IMR-90 (cell line): ENCODE measurements around the gene ADAMTSL4. TPM values are rescaled to one million over a fixed set of nuclear protein-coding genes. Genes with fewer than 3 reads are reported as not detected.
A peak's percentile ranks its signal among the peaks of the same experiment; 100 is the strongest.

ENCODE experiments used
- ATAC-seq: fragments of 200-7000 bp; cut with Tn5 transposase; 2 replicates; pipeline ENCODE4 v1.9.1; 2020; ENCODE audit warnings: low read depth, mild to moderate bottlenecking, moderate library complexity
- BruUV-seq: library from RNA; stranded (reverse); fragments of 400-500 nt; replicated peaks from 2 replicates; lab custom pipeline; 2021; lab: Mats Ljungman, UMichigan
- CTCF ChIA-PET: fragments of 300-600 bp; formaldehyde crosslinking; extraction: SDS; loops from one replicate; lab custom pipeline; 2021; ENCODE audit warnings: antibody characterized with exemption; lab: Yijun Ruan, JAX
- POLR2A ChIA-PET: fragments of 300-600 bp; sonication (Branson Sonifier 250); formaldehyde crosslinking; loops from one replicate; lab custom pipeline; 2022; ENCODE audit warnings: antibody characterized with exemption; ENCODE audit not compliant: unreplicated experiment; lab: Charles Lee
- DNase-seq: peaks from one replicate; pipeline ENCODE4 v3.0.0; 2013
- H2AFZ ChIP-seq: replicated peaks from 2 replicates; pipeline ENCODE3; 2013; ENCODE audit warnings: low read length, mild to moderate bottlenecking; ENCODE audit not compliant: poor library complexity
- H2AK5ac ChIP-seq: 2 replicates; pipeline ENCODE4 v1.6.1; 2013; ENCODE audit warnings: low read depth, low read length, inconsistent platforms
- H2AK9ac ChIP-seq: replicated peaks from 2 replicates; pipeline ENCODE3; 2013; ENCODE audit warnings: mild to moderate bottlenecking, low read depth, low read length, moderate library complexity; ENCODE audit not compliant: poor library complexity
- H2BK120ac ChIP-seq: 2 replicates; pipeline ENCODE4 v1.6.1; 2013; ENCODE audit warnings: low read depth, low read length, inconsistent platforms
- H2BK15ac ChIP-seq: 3 replicates; pipeline ENCODE4 v1.6.1; 2013; ENCODE audit warnings: low read depth, low read length, inconsistent platforms
- H2BK20ac ChIP-seq: 2 replicates; pipeline ENCODE4 v1.6.1; 2013; ENCODE audit warnings: low read depth, mild to moderate bottlenecking, inconsistent platforms, low read length, moderate library complexity
- H2BK5ac ChIP-seq: 2 replicates; pipeline ENCODE4 v1.6.1; 2013; ENCODE audit warnings: mild to moderate bottlenecking, low read depth, low read length, inconsistent platforms; ENCODE audit not compliant: poor library complexity, severe bottlenecking
- H3K14ac ChIP-seq: replicated peaks from 2 replicates; pipeline ENCODE4 v1.6.1; 2013; ENCODE audit warnings: low read depth, low read length, inconsistent platforms
- H3K18ac ChIP-seq: 2 replicates; pipeline ENCODE4 v1.6.1; 2013; ENCODE audit warnings: low read depth, low read length, control low read depth
- H3K23ac ChIP-seq: 2 replicates; pipeline ENCODE4 v1.6.1; 2013; ENCODE audit warnings: low read depth, low read length, inconsistent platforms
- H3K27ac ChIP-seq: 2 replicates; pipeline ENCODE4 v1.5.1; 2013; ENCODE audit warnings: mild to moderate bottlenecking, control low read depth, low read length; ENCODE audit not compliant: insufficient read depth
- H3K27me3 ChIP-seq: 2 replicates; pipeline ENCODE4 v1.6.1; 2013; ENCODE audit warnings: low read length; ENCODE audit not compliant: control insufficient read depth, insufficient read depth
- H3K36me3 ChIP-seq: 2 replicates; pipeline ENCODE4 v1.6.1; 2013; ENCODE audit warnings: low read length, mixed read lengths; ENCODE audit not compliant: control insufficient read depth, insufficient read depth
- H3K4ac ChIP-seq: 2 replicates; pipeline ENCODE4 v1.6.1; 2013; ENCODE audit warnings: low read depth, low read length, inconsistent platforms
- H3K4me1 ChIP-seq: 2 replicates; pipeline ENCODE4 v1.6.1; 2013; ENCODE audit warnings: low read length, mixed read lengths; ENCODE audit not compliant: control insufficient read depth, insufficient read depth
- H3K4me2 ChIP-seq: 2 replicates; pipeline ENCODE4 v1.6.1; 2013; ENCODE audit warnings: low read depth, mild to moderate bottlenecking, control low read depth, low read length, moderate library complexity
- H3K4me3 ChIP-seq: 2 replicates; pipeline ENCODE4 v1.5.1; 2013; ENCODE audit warnings: low read depth, mild to moderate bottlenecking, control low read depth, low read length, moderate library complexity; ENCODE audit not compliant: insufficient read depth
- H3K56ac ChIP-seq: 2 replicates; pipeline ENCODE4 v1.6.1; 2013; ENCODE audit warnings: low read length, inconsistent platforms; ENCODE audit not compliant: insufficient read depth; ENCODE audit errors: extremely low read depth
- H3K79me1 ChIP-seq, 2 experiments: 2 replicates each; pipeline ENCODE4 v1.6.1; 2013; ENCODE audit warnings: low read length in 2 of 2, inconsistent platforms in 1 of 2, low read depth in 1 of 2
- H3K9ac ChIP-seq: 2 replicates; pipeline ENCODE4 v1.6.1; 2013; ENCODE audit warnings: low read depth, low read length, control low read depth
- H3K9me1 ChIP-seq: 2 replicates; pipeline ENCODE4 v1.6.1; 2013; ENCODE audit warnings: low read length, inconsistent platforms; ENCODE audit not compliant: insufficient read depth
- H3K9me3 ChIP-seq: 2 replicates; pipeline ENCODE4 v1.6.1; 2013; ENCODE audit warnings: low read length; ENCODE audit not compliant: control insufficient read depth, insufficient read depth
- H4K20me1 ChIP-seq: 2 replicates; pipeline ENCODE4 v1.6.1; 2013; ENCODE audit warnings: low read length, inconsistent platforms; ENCODE audit not compliant: insufficient read depth
- H4K5ac ChIP-seq: 2 replicates; pipeline ENCODE4 v1.6.1; 2013; ENCODE audit warnings: mild to moderate bottlenecking, low read depth, low read length, control low read depth
- H4K8ac ChIP-seq, 2 experiments: 2 replicates each; pipeline ENCODE4 v1.6.1; 2013; ENCODE audit warnings: low read depth in 2 of 2, low read length in 2 of 2, control low read depth in 1 of 2, inconsistent platforms in 1 of 2
- H4K91ac ChIP-seq: 2 replicates; pipeline ENCODE4 v1.6.1; 2013; ENCODE audit warnings: low read depth, low read length, inconsistent platforms; ENCODE audit not compliant: insufficient read depth
- BHLHE40 ChIP-seq: fragments of 150-350 bp; IDR thresholded peaks from 2 replicates; pipeline ENCODE4 v1.6.1; 2016; ENCODE audit warnings: mild to moderate bottlenecking, low read depth, low read length
- CEBPB ChIP-seq: IDR thresholded peaks from 2 replicates; pipeline ENCODE4 v1.6.1; 2012; ENCODE audit warnings: low read depth, low read length, improper control_type of control experiment
- CHD1 ChIP-seq: IDR thresholded peaks from 2 replicates; pipeline ENCODE4 v1.6.1; 2012; ENCODE audit warnings: low read depth, low read length, improper control_type of control experiment
- CTCF ChIP-seq: conservative IDR thresholded peaks from 2 replicates; pipeline ENCODE4 v1.5.1; 2012; ENCODE audit warnings: mild to moderate bottlenecking, low read depth, low read length, improper control_type of control experiment
- ELK1 ChIP-seq: fragments of 150-350 bp; IDR thresholded peaks from 2 replicates; pipeline ENCODE4 v1.6.1; 2016; ENCODE audit warnings: low read depth, mild to moderate bottlenecking, low read length, moderate library complexity, borderline replicate concordance
- FOS ChIP-seq: fragments of 150-350 bp; IDR thresholded peaks from 2 replicates; pipeline ENCODE4 v1.6.1; 2016; ENCODE audit warnings: low read depth, low read length
- MAFK ChIP-seq: IDR thresholded peaks from 2 replicates; pipeline ENCODE4 v1.6.1; 2012; ENCODE audit warnings: low read depth, low read length, improper control_type of control experiment
- MAZ ChIP-seq: IDR thresholded peaks from 2 replicates; pipeline ENCODE4 v1.6.1; 2012; ENCODE audit warnings: low read depth, mild to moderate bottlenecking, low read length, improper control_type of control experiment, moderate library complexity, borderline replicate concordance
- MXI1 ChIP-seq: IDR thresholded peaks from 2 replicates; pipeline ENCODE4 v1.6.1; 2012; ENCODE audit warnings: low read depth, mild to moderate bottlenecking, low read length, moderate library complexity, borderline replicate concordance
- NFE2L2 ChIP-seq: fragments of 150-350 bp; IDR thresholded peaks from 2 replicates; pipeline ENCODE4 v1.6.1; 2016; ENCODE audit warnings: low read depth, mild to moderate bottlenecking, low read length
- POLR2A ChIP-seq: IDR thresholded peaks from 2 replicates; pipeline ENCODE4 v1.6.1; 2012; ENCODE audit warnings: mild to moderate bottlenecking, low read depth, low read length
- RAD21 ChIP-seq: IDR thresholded peaks from 2 replicates; pipeline ENCODE4 v1.6.1; 2012; ENCODE audit warnings: low read length, improper control_type of control experiment
- RCOR1 ChIP-seq: IDR thresholded peaks from 2 replicates; pipeline ENCODE4 v1.6.1; 2012; ENCODE audit warnings: mild to moderate bottlenecking, low read length, improper control_type of control experiment; ENCODE audit not compliant: insufficient replicate concordance
- RFX5 ChIP-seq: IDR thresholded peaks from 2 replicates; pipeline ENCODE4 v1.8.0; 2012; ENCODE audit warnings: low read depth, mild to moderate bottlenecking, low read length, moderate library complexity
- SMC3 ChIP-seq: fragments of 150-350 bp; IDR thresholded peaks from 2 replicates; pipeline ENCODE4 v1.6.1; 2016; ENCODE audit warnings: low read depth, mild to moderate bottlenecking, antibody characterized with exemption, low read length, moderate library complexity
- USF2 ChIP-seq: fragments of 150-350 bp; IDR thresholded peaks from 2 replicates; pipeline ENCODE4 v1.6.1; 2017; ENCODE audit warnings: mild to moderate bottlenecking, antibody characterized with exemption, low read length, low read depth
- WGBS, 2 experiments: methylation state at CpG; one replicate each; pipeline versions ENCODE4 v1.1.5 to v1.1.7; 2013; ENCODE audit warnings: missing lambda C conversion rate in 2 of 2; ENCODE audit not compliant: insufficient read length in 1 of 2; ENCODE audit errors: extremely low coverage in 2 of 2; 5-methylcytosine and 5-hydroxymethylcytosine counted together
- dilution Hi-C: fragments of 300-500 bp; cut with HindIII; formaldehyde crosslinking; loops from one replicate; pipeline ENCODE4 v1.14.3; 2018; ENCODE audit warnings: low sequenced_read_pairs; ENCODE audit not compliant: unreplicated experiment
- in situ Hi-C: fragments of 300-500 bp; cut with MboI; formaldehyde crosslinking; loops from 3 replicates; pipeline ENCODE4 v1.14.3; 2019; ENCODE audit warnings: low sequenced_read_pairs, inconsistent platforms, mixed read lengths
- intact Hi-C: fragments of 100-400 bp; cut with micrococcal nuclease; formaldehyde crosslinking; loops from 2 replicates; pipeline ENCODE4 v1.10.0; 2022
- polyA plus RNA-seq, 3 experiments: library from polyadenylated mRNA; depleted of rRNA; stranded (reverse); fragments of >200 nt; gene quantifications; 2 replicates each; pipeline ENCODE4 v1.2.3, GENCODE V29; 2012; ENCODE audit warnings: low replicate concordance in 1 of 3
- total RNA-seq: library from RNA; depleted of rRNA; stranded (reverse); fragments of >200 nt; gene quantifications from 2 replicates; pipeline ENCODE4 v1.2.3, GENCODE V29; 2012

The ADAMTSL4 gene
- total and polyA plus RNA-seq, 2 of the 4 experiments (the other 2 are of a cell fraction), result 0.54 to 12.2 TPM

- in situ Hi-C loops (no loop called here), intact Hi-C loops (no loop called here), dilution Hi-C loops (no loop called here)
- no peak overlapping the region for H2BK120ac ChIP-seq
- TF ChIP-seq USF2 (no peak), SMC3 (no peak), CHD1 (no peak), ELK1 (no peak), MAZ (no peak), CTCF (no peak), RAD21 (no peak), BHLHE40 (no peak), RCOR1 (no peak), MAFK (no peak), NFE2L2 (no peak), FOS (no peak), POLR2A (no peak), MXI1 (no peak), CEBPB (no peak), RFX5 (no peak)
- H3K27me3 ChIP-seq, result no peaks in the 10 kb centered on the region
- H3K36me3 ChIP-seq, result peaks cover 11% of the 10 kb centered on the region
- DNase-seq, result peak; percentile 38
- peaks cover 3% of the 10 kb centered on the region for H3K4me1 ChIP-seq
- H3K27ac ChIP-seq, result no peak overlapping the region
- no peaks in the 10 kb centered on the region for H3K9me3 ChIP-seq
- no peak overlapping the region for H3K4me3 ChIP-seq
- no peak overlapping the region for H4K8ac ChIP-seq
- H3K9me1 ChIP-seq, result peaks cover 3% of the 10 kb centered on the region; the same call in 1 of the 2 replicates
- H4K20me1 ChIP-seq, result peaks cover 21% of the 10 kb centered on the region
- H2AFZ ChIP-seq, result no peak overlapping the region
- ChIA-PET POLR2A (interaction anchor here (0.5 to 0.6 kb wide), 2 partner anchors 21 to 198 kb away, joined by 3 to 4 read pairs; no protein-coding TSS in a partner anchor), CTCF (interaction anchor here (1.3 kb wide), 1 partner anchor 33 kb away, joined by 3 read pairs; no protein-coding TSS in a partner anchor)
- H2BK20ac ChIP-seq, result no peak overlapping the region
- H3K23ac ChIP-seq, result no peak overlapping the region
- H2BK5ac ChIP-seq, result no peak overlapping the region
- H3K56ac ChIP-seq, result no peak overlapping the region
- H4K5ac ChIP-seq, result no peak overlapping the region
- H4K91ac ChIP-seq, result no peak overlapping the region
- H3K9ac ChIP-seq, result no peak overlapping the region
- no peak overlapping the region for H2AK9ac ChIP-seq
- peaks cover 11 to 16% of the 10 kb centered on the region in 2 experiments; a peak in 3 of 4 replicates for H3K79me1 ChIP-seq
- no peak overlapping the region; the same call in 2 of the 3 replicates for H2BK15ac ChIP-seq
- H3K4ac ChIP-seq, result no peak overlapping the region
- H3K18ac ChIP-seq, result no peak overlapping the region
- no CpG with 5 or more reads among the region's 2 CpGs for WGBS, 2 experiments
- BruUV-seq, result no TSS peak
- no peak overlapping the region; the same call in 1 of the 2 replicates for H3K14ac ChIP-seq
- H3K4me2 ChIP-seq, result no peak overlapping the region
- no peak for ATAC-seq
- H2AK5ac ChIP-seq, result peak overlapping the region; percentile 69; the same call in 1 of the 2 replicates
Observed at GRCh38 chr1:150582371-150582770, 33.2 kb downstream of the ADAMTSL4 start.
